NOMO-1 treated with dmso at 0.1 percent for 144 hours (cell line): Measurements from ENCODE around the gene UFC1.
"Not testable (repeated sequence)": the region's sequence is repeated elsewhere in the genome, so short reads cannot be mapped to it uniquely, and the experiment has no call there.

ENCODE experiments used
- DNase-seq: peaks from one replicate; lab custom pipeline; 2025; ENCODE audit not compliant: unreplicated experiment; lab: John Stamatoyannopoulos, UW

Gene UFC1

DNA sequence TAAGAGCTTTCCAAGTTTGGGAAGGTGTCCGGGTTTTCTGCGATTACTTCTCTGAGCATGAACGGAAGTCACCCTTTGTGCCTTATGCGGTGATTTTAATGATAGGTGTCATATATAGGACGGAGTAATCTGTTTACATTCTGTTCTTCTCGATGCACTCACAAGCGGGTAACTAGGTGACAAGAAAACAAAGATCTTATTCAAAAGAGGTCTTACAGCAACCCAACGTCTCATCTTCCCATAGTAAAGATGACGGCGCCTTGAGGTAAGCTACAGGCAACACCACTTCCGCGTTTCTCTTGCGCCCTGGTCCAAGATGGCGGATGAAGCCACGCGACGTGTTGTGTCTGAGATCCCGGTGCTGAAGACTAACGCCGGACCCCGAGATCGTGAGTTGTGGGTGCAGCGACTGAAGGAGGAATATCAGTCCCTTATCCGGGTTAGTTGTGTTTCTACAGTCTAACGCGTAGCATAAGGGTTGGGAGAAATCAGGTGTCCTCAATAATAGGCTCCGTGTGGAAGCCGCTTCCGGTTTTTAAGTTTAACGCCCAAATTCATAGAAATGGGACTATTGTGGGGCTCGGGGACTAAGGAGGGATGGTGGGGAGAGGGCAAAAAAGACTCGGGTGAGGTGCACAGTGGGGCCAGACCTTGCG is at the start of gene UFC1:
Gene UFC1 (plus strand): TSS at position 297 of the 656 bp plus-strand sequence. CDS start 20 bp downstream, at position 317.
- peak; percentile 90 for DNase-seq

DNA sequence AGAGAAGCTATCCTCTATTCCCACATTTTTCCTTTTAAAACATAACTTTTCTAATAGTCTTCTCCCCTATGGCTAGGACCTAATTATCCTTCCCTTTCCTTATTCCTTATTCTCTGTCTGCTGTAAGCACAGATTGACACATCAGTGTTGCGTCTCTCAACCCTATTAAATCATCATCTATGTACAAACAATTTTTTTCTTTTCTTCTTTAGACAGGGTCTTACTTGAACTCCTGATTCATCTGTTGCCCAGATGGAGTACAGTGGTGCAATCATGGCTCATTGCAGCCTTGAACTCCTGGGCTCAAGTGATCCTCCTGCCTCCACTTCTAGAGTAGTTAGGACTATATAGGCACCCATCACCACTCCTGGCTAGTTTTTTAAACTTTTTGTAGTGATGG is 47.3 kb upstream of the UFC1 start:
- no peak for DNase-seq

DNA sequence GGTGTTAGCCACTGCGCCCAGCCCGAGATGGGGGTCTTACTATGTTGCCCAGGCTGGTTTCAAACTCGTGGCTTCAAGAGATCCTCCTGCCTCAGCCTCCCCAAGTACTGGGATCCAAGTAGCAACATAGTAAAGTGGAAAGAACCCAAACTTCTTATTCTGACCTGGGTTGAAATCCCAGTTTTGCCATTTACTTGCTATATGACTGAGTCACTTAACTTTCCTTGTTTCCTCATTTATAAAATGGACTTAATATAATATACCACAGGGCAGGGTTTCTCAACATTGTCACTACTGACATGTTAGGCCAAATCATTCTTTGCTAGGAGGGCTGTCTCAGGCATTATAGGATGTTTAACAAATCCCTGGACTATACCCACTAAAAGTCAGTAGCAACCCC is 42.7 kb upstream of the UFC1 start:
- DNase-seq = no peak

DNA sequence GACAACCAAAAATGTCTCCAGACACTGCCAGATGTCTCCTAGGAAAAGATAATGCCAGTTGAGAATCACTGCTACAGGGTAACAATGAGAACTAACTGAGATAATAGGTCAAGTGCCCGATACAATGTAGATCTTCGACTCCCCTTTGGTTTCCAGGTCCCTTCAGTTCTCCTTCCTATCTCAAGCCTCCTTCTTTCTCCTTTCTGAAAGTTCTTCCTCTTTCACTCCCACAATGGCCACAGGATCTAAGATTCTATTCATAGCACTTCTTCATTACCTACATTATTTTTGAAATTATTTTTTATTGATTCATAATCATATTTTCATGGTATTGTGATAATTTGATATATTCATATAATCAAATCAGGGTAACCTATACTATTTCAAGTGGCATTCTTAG is 42.3 kb upstream of the UFC1 start:
- no peak for DNase-seq

DNA sequence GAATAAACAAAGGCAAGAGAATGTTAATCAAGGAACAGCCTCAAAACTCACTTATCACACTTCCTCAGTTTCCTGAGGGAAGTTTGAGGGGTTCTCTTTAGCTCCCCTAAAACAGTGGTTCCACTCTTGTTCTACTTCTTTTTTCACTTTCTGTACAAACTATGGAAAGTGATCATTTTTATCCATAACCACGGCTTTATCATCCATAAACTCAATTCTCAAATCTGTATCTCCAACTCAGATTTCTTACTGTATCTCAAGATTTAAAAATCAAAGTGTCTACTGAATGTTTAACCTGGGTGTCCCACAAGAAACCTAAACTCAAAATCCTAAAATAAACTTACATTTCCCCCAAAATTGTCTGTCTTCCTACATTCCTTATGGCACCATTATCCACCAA is 39.9 kb upstream of the UFC1 start:
- DNase-seq = no peak

DNA sequence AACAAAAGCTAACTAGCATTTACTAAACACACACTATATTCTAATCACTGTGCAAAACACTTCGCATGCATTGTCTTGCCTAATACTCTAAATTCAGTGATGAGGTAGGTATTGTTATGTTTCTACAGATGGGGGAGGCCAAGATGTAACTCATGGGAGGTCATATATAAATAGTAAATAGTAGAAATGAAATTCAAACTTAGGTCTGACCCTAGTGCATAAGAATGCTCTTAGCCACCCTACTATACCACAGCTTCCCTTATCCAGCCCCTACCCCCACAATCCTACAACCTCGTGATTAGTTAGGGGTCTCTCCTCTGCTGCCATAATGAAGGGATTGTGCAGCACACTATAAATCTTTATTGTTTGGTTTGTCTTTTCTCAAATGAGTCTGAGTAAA is 39.2 kb upstream of the UFC1 start:
- DNase-seq = no peak

DNA sequence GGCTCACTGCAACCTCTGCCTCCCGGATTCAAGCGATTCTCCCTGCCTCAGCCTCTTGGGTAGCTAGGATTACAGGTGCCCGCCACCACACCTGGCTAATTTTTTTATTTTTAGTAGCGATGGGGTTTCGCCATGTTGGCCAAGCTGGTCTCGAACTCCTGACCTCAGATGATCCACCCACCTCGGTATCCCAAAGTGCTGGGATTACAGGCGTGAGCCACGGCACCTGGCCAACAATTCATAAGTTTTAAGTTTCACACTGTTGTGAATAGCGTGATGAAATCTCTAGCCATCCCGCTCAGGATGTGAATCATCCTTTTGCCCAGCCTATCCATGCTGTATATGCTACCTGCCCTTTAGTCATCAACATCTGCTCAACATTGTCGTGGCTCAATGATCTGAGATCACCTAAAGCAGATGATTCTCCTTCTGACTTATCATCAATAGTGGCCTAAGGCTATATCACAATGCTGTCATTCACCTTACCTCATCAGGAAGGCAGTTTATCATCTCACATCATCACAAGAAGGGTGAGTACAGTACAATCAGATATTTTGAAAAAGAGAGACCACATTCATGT is 38.6 kb upstream of the UFC1 start:
- DNase-seq = no peak

DNA sequence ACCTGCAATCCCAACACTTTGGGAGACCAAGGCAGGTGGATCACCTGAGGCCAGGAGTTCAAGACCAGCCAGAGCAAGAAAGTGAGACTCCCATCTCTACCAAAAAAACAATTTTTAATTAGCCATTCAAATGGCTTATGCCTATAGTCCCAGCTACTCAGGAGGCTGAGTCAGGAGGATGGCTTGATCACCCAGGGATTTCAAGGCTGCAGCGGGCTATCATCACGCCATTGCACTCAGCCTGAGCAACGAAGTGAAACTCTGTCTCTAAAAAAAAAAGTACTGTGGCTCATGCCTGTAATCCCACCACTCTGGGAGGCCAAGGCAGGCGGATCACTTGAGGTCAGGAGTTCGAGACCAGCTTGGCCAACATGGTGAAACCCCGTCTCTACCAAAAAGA is 37.8 kb upstream of the UFC1 start:
- not testable (repeated sequence) for DNase-seq

DNA sequence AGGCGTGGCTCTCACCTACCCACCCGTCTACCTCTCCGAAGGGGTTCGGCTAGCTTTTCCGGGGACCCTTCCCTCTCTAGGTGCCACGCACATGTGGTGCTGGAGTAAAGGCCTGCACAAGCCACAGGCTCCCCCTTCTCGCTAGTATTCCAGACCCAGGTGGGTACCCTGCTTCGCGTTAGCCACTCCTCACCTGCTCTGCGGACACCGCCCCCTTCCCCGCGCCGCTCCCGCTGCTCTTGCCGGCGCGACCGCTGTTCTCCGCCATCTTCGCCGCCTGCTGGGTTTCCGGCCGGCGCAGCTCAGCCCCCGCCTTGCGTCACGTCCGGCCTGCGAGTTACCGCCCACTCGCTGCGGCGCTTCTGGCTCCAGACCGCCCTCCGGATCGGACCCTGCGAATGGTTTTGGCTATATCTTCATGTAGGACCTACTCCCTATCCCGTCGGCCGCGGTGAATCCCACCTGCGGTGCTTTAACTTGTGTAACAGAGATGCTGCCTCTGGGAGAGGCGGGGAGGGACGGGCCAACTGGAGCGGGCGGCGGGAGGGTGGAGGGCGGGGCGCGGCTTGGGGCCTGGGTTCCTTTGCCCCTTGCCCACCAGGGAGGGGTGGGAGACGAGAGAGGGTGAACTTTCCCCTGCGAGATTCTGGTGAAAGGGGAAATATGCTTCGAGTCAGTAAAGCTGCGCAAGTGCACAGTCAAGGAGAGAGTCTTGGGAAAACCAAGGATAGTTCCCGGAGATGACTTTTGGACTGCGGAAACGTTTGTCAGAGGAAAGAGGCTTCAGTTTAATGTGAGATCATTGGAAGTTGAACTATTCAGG is 35.8 kb upstream of the UFC1 start, which contains the start of the genes NIT1 and PFDN2:
Gene NIT1 (plus strand): TSS at position 347 of the 823 bp plus-strand sequence. CDS start 72 bp downstream, at position 419.
Gene PFDN2 (minus strand): TSS at position 279 of the 823 bp plus-strand sequence. CDS start 11 bp downstream, at position 268.
- peak; percentile 80 for DNase-seq

DNA sequence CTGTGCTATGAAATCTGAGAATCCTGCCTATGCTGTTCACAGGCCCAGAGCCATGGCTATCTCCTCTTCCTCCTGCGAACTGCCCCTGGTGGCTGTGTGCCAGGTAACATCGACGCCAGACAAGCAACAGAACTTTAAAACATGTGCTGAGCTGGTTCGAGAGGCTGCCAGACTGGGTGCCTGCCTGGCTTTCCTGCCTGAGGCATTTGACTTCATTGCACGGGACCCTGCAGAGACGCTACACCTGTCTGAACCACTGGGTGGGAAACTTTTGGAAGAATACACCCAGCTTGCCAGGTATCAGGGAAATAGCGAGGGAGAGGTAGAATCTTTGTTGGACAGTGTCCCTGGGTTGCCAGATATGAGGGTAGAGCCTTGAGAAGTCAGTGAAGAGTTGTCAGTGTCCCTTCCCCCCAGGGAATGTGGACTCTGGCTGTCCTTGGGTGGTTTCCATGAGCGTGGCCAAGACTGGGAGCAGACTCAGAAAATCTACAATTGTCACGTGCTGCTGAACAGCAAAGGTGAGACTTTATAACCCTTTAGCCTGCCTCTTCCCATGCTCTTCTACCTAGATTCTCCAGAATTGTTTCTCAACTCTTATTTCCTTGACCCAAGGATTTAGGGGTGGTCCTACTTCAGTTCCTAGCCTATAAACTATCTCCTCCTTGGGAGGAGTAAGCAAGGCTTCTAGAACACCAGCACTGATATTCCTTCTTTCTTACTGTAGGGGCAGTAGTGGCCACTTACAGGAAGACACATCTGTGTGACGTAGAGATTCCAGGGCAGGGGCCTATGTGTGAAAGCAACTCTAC is 34.5 kb upstream of the UFC1 start:
- DNase-seq = peak; percentile 9

DNA sequence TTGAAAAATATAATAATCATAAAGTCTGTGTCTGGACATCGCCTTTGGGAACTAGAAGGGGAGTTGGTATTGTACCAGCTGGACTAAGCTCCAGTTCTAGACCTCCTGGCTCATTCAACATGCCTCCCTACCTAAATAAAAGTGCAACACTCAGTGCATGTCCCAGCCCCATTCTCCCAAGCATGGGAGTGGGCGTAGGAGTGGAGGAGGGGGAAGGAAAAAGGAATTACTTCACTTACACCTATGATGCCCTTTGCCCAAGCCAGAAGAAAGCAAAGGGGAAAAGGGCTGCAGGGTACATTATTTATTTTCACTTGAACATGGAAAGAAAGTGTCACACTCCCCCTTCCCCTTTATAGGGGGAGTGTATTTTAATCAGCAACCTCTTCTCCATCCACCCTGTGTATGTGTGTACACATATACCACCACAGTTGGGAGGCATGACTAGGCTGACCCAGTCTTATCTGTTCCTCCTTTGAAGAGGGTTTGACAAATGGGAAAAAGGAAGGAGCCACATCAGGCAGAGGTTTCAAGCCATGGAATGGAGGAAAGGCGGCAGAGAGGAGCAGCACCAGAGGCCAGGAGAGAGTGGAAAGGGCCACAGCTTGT is 32.6 kb upstream of the UFC1 start:
- no peak for DNase-seq

DNA sequence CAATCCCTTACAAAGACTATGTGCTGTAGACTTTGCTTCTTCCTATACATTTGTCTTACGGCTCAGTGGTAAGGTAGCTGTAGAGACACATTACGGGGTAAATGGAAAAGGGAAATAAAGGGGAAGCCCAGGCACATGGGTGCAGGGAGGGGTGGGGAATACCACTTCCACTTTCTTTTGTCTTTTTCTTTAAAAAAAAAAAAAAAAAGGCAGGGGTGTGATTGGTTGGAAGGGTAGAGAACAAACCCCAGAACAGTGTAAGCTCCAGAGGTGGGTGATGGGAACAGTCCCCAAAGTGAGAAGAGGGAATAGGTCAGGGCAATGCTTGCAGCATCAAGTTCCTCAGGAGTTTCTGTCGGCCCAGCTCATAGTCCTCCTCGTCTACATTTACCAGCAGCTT is 31.9 kb upstream of the UFC1 start:
- peak; percentile 36 for DNase-seq

DNA sequence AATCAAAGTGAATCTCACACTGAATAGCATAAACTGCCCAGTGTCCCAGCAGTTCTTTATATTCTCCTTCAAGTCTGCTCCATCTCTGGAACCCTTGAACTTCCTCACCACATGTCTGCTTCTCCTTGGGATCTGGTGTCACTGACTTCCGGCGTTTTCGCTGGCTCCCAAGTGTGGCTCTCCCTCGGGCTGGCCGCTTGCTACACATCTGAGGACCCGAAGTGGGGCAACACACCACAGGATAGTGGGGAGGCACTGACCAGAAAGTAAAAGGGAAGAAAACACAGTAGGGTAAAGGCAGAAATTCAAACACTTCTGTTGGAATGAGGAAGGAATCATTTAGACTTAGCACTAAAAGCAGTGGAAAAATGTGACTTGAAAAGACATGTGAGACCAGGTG is 30.8 kb upstream of the UFC1 start:
- DNase-seq = no peak

DNA sequence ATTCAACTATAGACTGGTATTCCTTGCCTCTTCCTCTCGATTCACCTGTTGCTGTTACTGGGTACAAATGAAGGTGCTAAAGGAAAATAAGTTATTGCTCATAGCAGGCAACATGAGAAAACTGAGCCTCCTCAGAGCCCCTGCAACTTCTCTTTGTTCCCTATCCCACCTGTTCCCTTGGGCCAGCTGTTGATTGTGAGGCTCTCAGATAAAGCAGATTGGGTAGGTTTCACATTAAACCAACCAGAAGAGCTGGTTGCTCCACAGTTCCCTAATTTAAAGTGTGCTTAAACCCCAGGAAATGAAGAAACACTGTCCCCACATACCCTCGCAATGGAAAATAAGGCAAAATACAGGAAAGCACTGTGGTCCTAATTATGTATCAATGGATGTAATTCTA is 26.1 kb upstream of the UFC1 start:
- DNase-seq = no peak

DNA sequence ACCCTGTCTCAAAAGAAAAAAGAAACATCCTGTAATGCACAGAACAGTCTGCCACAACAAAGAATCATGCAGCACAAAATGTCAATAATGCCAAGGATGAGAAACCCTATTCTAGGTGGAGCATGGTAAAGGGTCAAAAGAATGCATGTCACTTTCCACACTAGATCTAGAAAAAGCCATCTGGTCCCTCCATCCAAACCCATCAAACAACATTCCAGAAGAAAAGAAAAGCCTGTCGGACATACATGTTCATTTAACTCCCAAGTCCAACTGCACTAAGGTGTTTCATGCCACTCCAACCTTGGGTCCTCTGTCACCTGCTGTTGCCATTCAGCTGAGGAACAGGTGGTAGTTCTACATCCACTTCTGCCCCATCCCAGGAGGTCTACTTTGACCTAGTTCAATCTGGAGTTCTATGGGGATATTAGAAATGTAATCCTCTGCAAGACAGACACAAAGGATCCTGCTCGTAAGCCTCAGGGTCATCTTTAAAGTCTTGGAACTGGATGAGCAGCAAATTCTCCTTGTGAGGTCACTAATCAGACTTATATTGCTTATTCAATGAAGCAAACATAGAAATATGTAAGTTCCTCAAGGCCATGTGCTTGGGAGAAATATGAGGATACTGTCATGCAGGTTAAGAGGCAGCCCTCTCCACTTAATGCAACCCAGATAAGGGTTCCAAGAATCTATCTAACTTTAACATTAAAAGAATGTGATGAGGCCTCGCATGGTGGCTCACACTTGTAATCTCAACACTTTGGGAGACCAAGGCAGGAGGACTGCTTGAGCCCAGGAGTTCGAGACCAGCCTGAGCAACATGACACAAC is 25.0 kb upstream of the UFC1 start:
- DNase-seq = no peak

DNA sequence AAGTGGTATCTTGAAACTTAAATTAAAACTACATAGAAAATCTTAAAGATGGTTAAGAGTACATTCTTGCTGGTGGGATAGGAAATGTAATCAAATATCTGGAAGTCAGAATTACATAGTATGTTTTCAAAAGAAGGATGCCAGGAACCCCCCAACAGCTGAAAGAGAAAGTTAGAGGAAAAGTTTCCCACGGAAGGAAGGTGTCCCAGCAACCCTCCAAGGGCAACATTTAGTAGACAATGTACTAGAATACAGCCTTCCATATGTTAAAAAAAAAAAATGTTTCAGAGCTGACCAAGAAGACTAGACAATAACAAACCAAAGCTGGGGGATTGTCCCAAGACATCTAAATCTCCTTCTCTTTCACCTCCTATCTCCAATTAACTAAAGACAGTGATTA is 23.5 kb upstream of the UFC1 start:
- DNase-seq = no peak

DNA sequence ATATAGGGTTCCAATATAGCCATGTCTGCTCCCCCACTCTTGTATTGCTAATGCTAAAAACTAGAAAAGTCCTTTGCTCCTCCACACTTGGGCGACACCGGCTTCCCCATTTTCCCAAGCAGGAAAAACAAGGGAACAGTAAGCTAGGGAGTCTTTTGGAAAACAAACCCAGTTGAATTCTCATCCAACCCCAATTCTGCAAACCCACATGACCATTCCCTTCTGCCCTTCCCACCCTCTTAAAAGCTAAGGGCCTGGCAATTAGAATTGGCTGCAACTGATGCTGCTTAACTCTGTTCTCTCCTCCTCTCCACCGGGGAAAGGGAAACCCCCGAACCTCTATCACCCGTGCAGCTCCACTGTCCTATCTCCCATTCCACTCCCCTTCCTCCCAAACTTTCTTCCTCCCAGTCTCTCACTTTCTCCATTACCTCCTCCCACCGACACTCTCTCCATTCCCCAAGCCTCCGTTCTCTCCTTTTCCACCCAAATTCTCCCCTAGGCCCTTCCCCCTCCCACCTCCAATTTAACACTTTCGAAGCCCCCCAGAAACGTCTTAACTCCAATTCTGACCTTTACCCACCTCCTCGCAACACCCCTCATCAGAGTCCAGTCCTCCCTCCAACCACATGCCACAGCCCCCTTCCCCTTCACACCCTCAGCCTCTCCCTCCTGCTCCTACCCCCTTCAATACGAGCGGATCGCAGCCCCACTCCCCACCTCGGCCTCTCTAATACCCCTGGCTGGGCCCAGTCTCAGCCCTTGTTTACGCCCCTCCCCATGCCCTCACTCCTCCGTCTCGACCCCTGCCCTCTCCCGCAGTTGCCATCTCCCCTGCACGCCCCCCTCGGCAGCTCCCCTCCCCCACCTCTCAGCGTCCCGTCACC is 22.0 kb upstream of the UFC1 start:
- DNase-seq = no peak

DNA sequence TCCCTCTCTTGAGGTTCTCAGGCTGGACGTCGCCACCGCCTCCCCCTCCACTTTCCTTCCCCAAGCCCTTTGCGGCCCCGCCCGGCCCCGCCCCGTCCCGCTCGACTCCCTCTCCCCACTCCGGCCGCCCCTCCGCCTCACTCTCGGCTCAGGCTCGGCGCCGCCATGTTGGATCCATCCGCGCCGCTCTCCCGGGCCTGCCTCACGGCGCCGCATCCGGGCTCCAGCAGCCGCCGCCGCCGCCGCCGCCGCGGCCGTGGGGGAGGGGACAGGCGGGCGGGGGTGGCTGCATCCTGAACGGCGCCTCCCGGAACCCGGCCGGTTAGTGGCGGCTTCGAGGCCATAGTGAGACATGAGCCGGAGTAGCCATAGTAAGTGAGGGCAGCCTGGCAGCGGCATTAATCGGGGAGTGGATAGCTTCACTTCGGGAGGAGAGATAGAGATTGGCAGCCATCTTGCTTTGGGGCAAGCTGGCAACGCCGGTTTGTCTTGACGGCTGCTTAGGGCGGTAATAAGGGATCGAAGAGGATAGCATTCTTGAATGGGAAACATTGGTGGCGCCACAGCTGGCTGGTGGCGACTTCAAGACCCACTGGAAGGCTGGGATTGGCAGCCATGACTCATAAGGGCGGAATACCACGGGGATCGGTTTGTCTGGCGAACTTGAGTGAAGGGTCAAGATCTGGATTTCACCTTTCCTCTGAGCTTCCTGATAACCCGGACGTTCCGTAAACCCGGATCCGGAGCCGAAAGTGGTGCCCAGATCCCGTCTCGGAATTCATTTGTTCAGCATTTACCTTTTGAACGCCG is 21.2 kb upstream of the UFC1 start, which contains the start of gene DEDD:
Gene DEDD (minus strand): TSS at position 258 of the 810 bp plus-strand sequence. CDS start 8,205 bp downstream, outside the sequence.
- peak; percentile 96 for DNase-seq
